SU-DHL-6 (cell line): Measurements from ENCODE around the gene ARHGEF26.

ENCODE experiments used
- H2AFZ ChIP-seq: fragments of 200-600 bp; sonication (generic); 2 replicates; pipeline ENCODE4 v1.6.1; 2014; ENCODE audit warnings: low read depth, mild to moderate bottlenecking, moderate library complexity, mixed read lengths, antibody characterized with exemption, low read length; ENCODE audit not compliant: severe bottlenecking
- H3F3A ChIP-seq: fragments of 200-600 bp; shearing (Covaris generic); 2 replicates; pipeline ENCODE4 v1.6.0; 2016; ENCODE audit warnings: antibody characterized with exemption, mild to moderate bottlenecking; ENCODE audit not compliant: insufficient read depth
- H3K27ac ChIP-seq: fragments of 200-600 bp; sonication (generic); 2 replicates; pipeline ENCODE4 v1.5.1; 2016; ENCODE audit warnings: low read depth, mild to moderate bottlenecking, low read length, moderate library complexity, mixed read lengths
- H3K27me3 ChIP-seq: fragments of 200-600 bp; sonication (generic), shearing (Covaris generic); 2 replicates; pipeline ENCODE4 v1.6.0; 2014; ENCODE audit warnings: mild to moderate bottlenecking, low read length
- H3K36me3 ChIP-seq: fragments of 200-600 bp; sonication (generic); 2 replicates; pipeline ENCODE4 v1.6.1; 2014; ENCODE audit warnings: mild to moderate bottlenecking, low read length, mixed read lengths
- H3K4me2 ChIP-seq: fragments of 300-600, 200-600 bp; shearing (Covaris generic), sonication (generic); 2 replicates; pipeline ENCODE4 v1.6.0; 2014; ENCODE audit warnings: low read length, low read depth, mild to moderate bottlenecking; ENCODE audit not compliant: poor library complexity, severe bottlenecking
- H3K4me3 ChIP-seq: fragments of 200-600 bp; sonication (generic); 2 replicates; pipeline ENCODE4 v1.5.1; 2014; ENCODE audit warnings: antibody characterized with exemption, low read length, mild to moderate bottlenecking, mixed read lengths; ENCODE audit not compliant: insufficient read depth, poor library complexity, severe bottlenecking
- H3K79me2 ChIP-seq: fragments of 200-600 bp; sonication (generic); 2 replicates; pipeline ENCODE4 v1.6.1; 2014; ENCODE audit warnings: mild to moderate bottlenecking, low read length, moderate library complexity; ENCODE audit not compliant: insufficient read depth
- H3K9ac ChIP-seq: fragments of 200-600 bp; sonication (generic); 2 replicates; pipeline ENCODE4 v1.7.0; 2014; ENCODE audit warnings: mild to moderate bottlenecking, low read length
- H3K9me2 ChIP-seq: fragments of 200-600 bp; sonication (generic); replicated peaks from 2 replicates; pipeline ENCODE4 v1.6.1; 2014; ENCODE audit warnings: low read length; ENCODE audit not compliant: insufficient read depth
- H3K9me3 ChIP-seq: fragments of 200-600 bp; sonication (generic); 2 replicates; pipeline ENCODE4 v1.6.1; 2014; ENCODE audit warnings: low read length, mixed read lengths; ENCODE audit not compliant: insufficient read depth
- H4K20me1 ChIP-seq: fragments of 200-600 bp; sonication (generic); 2 replicates; pipeline ENCODE4 v1.6.1; 2014; ENCODE audit warnings: low read depth, mild to moderate bottlenecking, antibody characterized with exemption, low read length, moderate library complexity, mixed read lengths
- EZH2phosphoT487 ChIP-seq: fragments of 200-600 bp; sonication (generic), shearing (Covaris generic); conservative IDR thresholded peaks from 2 replicates; pipeline ENCODE4 v1.6.1; 2018; ENCODE audit warnings: mild to moderate bottlenecking, antibody characterized with exemption, low read length, moderate library complexity, mixed read lengths
- TF ChIP-seq, protein P1 (sequence below): fragments of 200-600 bp; sonication (generic); IDR thresholded peaks from one replicate; pipeline ENCODE4 v1.5.1; 2017; ENCODE audit warnings: antibody characterized with exemption, mild to moderate bottlenecking, low read length, moderate library complexity; ENCODE audit not compliant: insufficient read depth, poor library complexity, severe bottlenecking

ARHGEF26 gene

DNA sequence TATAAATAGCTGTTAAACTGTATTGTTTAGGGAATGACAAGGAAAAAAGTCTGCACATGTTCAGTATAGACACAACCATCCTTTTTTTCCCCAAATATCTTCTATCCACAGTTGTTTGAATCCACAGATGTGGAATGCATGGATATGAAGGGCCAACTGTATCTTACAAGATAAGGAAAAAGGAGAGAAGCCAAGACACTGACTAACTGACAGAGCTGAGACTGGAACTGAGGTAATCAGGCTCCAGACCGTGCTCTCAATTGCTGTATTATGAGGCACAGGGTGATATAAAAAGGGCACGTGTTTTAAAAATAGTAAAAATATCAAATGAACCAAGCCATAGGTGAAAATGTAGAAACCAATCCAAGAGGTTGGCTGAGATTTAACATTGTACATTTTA lies 154.1 kb downstream of the ARHGEF26 start:
- H3K36me3 ChIP-seq, result peaks cover 66% of the 10 kb centered on the region; the same call in 1 of the 2 replicates
- H3K27me3 ChIP-seq, result no peaks in the 10 kb centered on the region
- no peak overlapping the region for H3K27ac ChIP-seq
- H3K4me3 ChIP-seq, result no peak overlapping the region
- H3K9me3 ChIP-seq, result no peaks in the 10 kb centered on the region
- 0 out of 2 replicates have a peak, but pooled peaks cover 3% of the 10 kb centered on the region for H3F3A ChIP-seq
- no peak overlapping the region for H3K4me2 ChIP-seq
- TF ChIP-seq EZH2phosphoT487, result no peak
- TF ChIP-seq, protein P1, sequence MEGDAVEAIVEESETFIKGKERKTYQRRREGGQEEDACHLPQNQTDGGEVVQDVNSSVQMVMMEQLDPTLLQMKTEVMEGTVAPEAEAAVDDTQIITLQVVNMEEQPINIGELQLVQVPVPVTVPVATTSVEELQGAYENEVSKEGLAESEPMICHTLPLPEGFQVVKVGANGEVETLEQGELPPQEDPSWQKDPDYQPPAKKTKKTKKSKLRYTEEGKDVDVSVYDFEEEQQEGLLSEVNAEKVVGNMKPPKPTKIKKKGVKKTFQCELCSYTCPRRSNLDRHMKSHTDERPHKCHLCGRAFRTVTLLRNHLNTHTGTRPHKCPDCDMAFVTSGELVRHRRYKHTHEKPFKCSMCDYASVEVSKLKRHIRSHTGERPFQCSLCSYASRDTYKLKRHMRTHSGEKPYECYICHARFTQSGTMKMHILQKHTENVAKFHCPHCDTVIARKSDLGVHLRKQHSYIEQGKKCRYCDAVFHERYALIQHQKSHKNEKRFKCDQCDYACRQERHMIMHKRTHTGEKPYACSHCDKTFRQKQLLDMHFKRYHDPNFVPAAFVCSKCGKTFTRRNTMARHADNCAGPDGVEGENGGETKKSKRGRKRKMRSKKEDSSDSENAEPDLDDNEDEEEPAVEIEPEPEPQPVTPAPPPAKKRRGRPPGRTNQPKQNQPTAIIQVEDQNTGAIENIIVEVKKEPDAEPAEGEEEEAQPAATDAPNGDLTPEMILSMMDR, result no peak
- H3K79me2 ChIP-seq, result no peaks in the 10 kb centered on the region
- H4K20me1 ChIP-seq, result no peaks in the 10 kb centered on the region
- H2AFZ ChIP-seq, result no peak overlapping the region
- H3K9ac ChIP-seq, result no peak overlapping the region
- no peaks in the 10 kb centered on the region for H3K9me2 ChIP-seq

DNA sequence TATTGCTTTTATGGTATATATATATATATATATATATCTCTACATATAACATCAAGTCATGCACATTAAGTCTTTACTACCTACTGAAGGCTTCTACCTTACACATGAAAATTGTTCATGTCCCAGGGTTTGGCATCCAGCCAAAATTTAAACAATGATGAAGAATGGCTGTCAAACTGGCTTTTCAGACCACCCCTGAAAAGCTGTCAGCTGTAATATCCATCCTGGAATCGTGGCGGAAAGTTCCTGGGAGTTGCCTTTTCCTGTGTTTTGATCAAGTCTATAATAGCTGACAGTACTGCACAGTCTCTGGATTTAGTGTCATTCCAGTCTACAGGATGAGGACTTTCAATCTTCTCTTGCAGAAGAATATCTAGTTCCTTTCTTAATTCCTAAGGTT lies 154.8 kb downstream of the ARHGEF26 start:
- no peaks in the 10 kb centered on the region for H3K27me3 ChIP-seq
- H3K27ac ChIP-seq, result no peak overlapping the region
- no peaks in the 10 kb centered on the region for H4K20me1 ChIP-seq
- H3K9ac ChIP-seq, result no peak overlapping the region
- H2AFZ ChIP-seq, result no peak overlapping the region
- H3K79me2 ChIP-seq, result no peaks in the 10 kb centered on the region
- no peaks in the 10 kb centered on the region for H3K9me2 ChIP-seq
- no peaks in the 10 kb centered on the region for H3K9me3 ChIP-seq
- 0 out of 2 replicates have a peak, but pooled peaks cover 3% of the 10 kb centered on the region for H3F3A ChIP-seq
- no peak for TF ChIP-seq EZH2phosphoT487
- TF ChIP-seq, protein P1, result no peak
- no peak overlapping the region for H3K4me3 ChIP-seq
- no peak overlapping the region for H3K4me2 ChIP-seq
- H3K36me3 ChIP-seq, result peaks cover 66% of the 10 kb centered on the region; the same call in 1 of the 2 replicates

DNA sequence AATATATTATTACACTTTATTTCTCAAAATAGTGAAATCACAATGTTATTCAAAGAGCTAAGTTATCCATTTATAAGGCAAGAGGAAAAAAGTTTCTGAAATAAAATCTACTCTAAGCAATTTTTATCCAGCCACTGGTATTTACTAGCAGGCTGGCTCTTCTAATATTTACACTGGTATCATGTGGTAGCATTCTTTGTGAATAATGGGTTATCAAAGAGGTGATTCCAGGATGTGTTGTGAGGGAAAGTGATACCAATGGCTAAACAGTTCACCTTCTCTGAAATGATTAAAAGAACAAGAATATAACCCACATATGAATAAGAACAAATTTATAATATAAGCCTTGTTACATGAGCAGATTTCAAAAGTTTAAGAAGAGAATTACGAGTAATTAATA lies 159.0 kb downstream of the ARHGEF26 start:
- Histone ChIP-seq H3K36me3 (peaks cover 81% of the 10 kb centered on the region), H3K9me3 (no peaks in the 10 kb centered on the region), H4K20me1 (no peaks in the 10 kb centered on the region), H3K27ac (no peak overlapping the region), H3K9me2 (no peaks in the 10 kb centered on the region), H3K9ac (no peak overlapping the region), H3K4me3 (no peak overlapping the region), H3K79me2 (no peaks in the 10 kb centered on the region), H3K4me2 (no peak overlapping the region), H2AFZ (no peak overlapping the region), H3K27me3 (no peaks in the 10 kb centered on the region), H3F3A (0 out of 2 replicates have a peak, but pooled peaks cover 3% of the 10 kb centered on the region)
- TF ChIP-seq EZH2phosphoT487, result no peak
- TF ChIP-seq, protein P1, result no peak
